Mesenchymal stem cell (in vitro differentiated cells and primary cell): ENCODE measurements around the gene NPY4R.
"Not testable (repeated sequence)": the region's sequence is repeated elsewhere in the genome, so short reads cannot be mapped to it uniquely, and the experiment has no call there.

Source experiments
- DNase-seq: peaks from one replicate; pipeline ENCODE4 v3.0.0-alpha.2; 2013
- H2AFZ ChIP-seq: one replicate; pipeline ENCODE4 v1.6.1; 2013; ENCODE audit warnings: low read depth, mild to moderate bottlenecking, control low read depth, inconsistent platforms, low read length, moderate library complexity
- H2AK5ac ChIP-seq: 2 replicates; pipeline ENCODE4 v1.6.1; 2013; ENCODE audit warnings: low read length, moderate library complexity, mild to moderate bottlenecking, inconsistent platforms; ENCODE audit not compliant: severe bottlenecking
- H2BK120ac ChIP-seq: one replicate; pipeline ENCODE4 v1.6.1; 2013; ENCODE audit warnings: low read depth, mild to moderate bottlenecking, inconsistent platforms, low read length, moderate library complexity
- H2BK12ac ChIP-seq, 2 experiments: one replicate each; pipeline ENCODE4 v1.6.1; 2013; ENCODE audit warnings: inconsistent platforms in 2 of 2, low read length in 2 of 2, mild to moderate bottlenecking in 2 of 2, moderate library complexity in 2 of 2, control low read depth in 1 of 2
- H2BK15ac ChIP-seq: one replicate; pipeline ENCODE4 v1.6.1; 2013; ENCODE audit warnings: mild to moderate bottlenecking, low read depth, inconsistent platforms; ENCODE audit not compliant: poor library complexity, severe bottlenecking
- H2BK5ac ChIP-seq: 2 replicates; pipeline ENCODE4 v1.6.1; 2013; ENCODE audit warnings: low read depth, mild to moderate bottlenecking, low read length, control low read depth, inconsistent platforms; ENCODE audit not compliant: poor library complexity, severe bottlenecking
- H3K14ac ChIP-seq, 2 experiments: one replicate each; pipeline ENCODE4 v1.6.1; 2013; ENCODE audit warnings: inconsistent platforms in 2 of 2, low read length in 2 of 2, control low read depth in 1 of 2, mild to moderate bottlenecking in 1 of 2, moderate library complexity in 1 of 2
- H3K18ac ChIP-seq, 2 experiments: one replicate each; pipeline ENCODE4 v1.6.1; 2013; ENCODE audit warnings: inconsistent platforms in 2 of 2, low read length in 2 of 2, control low read depth in 1 of 2, low read depth in 1 of 2, mild to moderate bottlenecking in 1 of 2
- H3K23ac ChIP-seq, 2 experiments: one replicate each; pipeline ENCODE4 v1.6.1; 2013; ENCODE audit warnings: inconsistent platforms in 2 of 2, low read length in 2 of 2, mild to moderate bottlenecking in 2 of 2, moderate library complexity in 2 of 2, control low read depth in 1 of 2
- H3K27ac ChIP-seq: 2 replicates; pipeline ENCODE4 v1.5.1; 2013; ENCODE audit warnings: mild to moderate bottlenecking, moderate library complexity, low read length, control low read depth, inconsistent platforms; ENCODE audit not compliant: poor library complexity, severe bottlenecking
- H3K27me3 ChIP-seq, 2 experiments: 2 replicates each; pipeline versions ENCODE4 v1.6.1 to v1.7.0; 2013; ENCODE audit warnings: low read length in 2 of 2, mild to moderate bottlenecking in 2 of 2, moderate library complexity in 2 of 2, control low read depth in 1 of 2, inconsistent platforms in 1 of 2; ENCODE audit not compliant: control insufficient read depth in 1 of 2, insufficient read depth in 1 of 2
- H3K36me3 ChIP-seq, 2 experiments: 2 replicates each; pipeline versions ENCODE4 v1.6.1 to v1.7.0; 2013; ENCODE audit warnings: low read length in 2 of 2, control low read depth in 1 of 2, inconsistent platforms in 1 of 2, low read depth in 1 of 2, mild to moderate bottlenecking in 1 of 2; ENCODE audit not compliant: insufficient read depth in 2 of 2, control insufficient read depth in 1 of 2
- H3K4ac ChIP-seq, 2 experiments: one replicate each; pipeline ENCODE4 v1.6.1; 2013; ENCODE audit warnings: inconsistent platforms in 2 of 2, low read length in 2 of 2, mild to moderate bottlenecking in 2 of 2, moderate library complexity in 2 of 2, control low read depth in 1 of 2, low read depth in 1 of 2
- H3K4me1 ChIP-seq: 2 replicates; pipeline ENCODE4 v1.6.1; 2013; ENCODE audit warnings: low read depth, low read length, control low read depth; ENCODE audit not compliant: control insufficient read depth, insufficient read depth
- H3K4me2 ChIP-seq: 2 replicates; pipeline ENCODE4 v1.6.1; 2013; ENCODE audit warnings: low read length, mild to moderate bottlenecking, inconsistent platforms; ENCODE audit not compliant: poor library complexity, severe bottlenecking
- H3K4me3 ChIP-seq, 2 experiments: 2 replicates each; pipeline versions ENCODE4 v1.5.1 to v1.7.0; 2013; ENCODE audit warnings: low read length in 2 of 2, mild to moderate bottlenecking in 2 of 2, control low read depth in 1 of 2, low read depth in 1 of 2; ENCODE audit not compliant: insufficient read depth in 1 of 2
- H3K79me1 ChIP-seq: replicated peaks from 2 replicates; pipeline ENCODE4 v1.6.1; 2013; ENCODE audit warnings: mild to moderate bottlenecking, control low read depth, low read length, inconsistent platforms; ENCODE audit not compliant: poor library complexity, severe bottlenecking
- H3K9ac ChIP-seq: 2 replicates; pipeline ENCODE4 v1.7.0; 2013; ENCODE audit warnings: mild to moderate bottlenecking, low read length, moderate library complexity
- H3K9me3 ChIP-seq: 2 replicates; pipeline ENCODE4 v1.7.0; 2013; ENCODE audit warnings: mild to moderate bottlenecking, low read length; ENCODE audit not compliant: control insufficient read depth
- H4K8ac ChIP-seq: one replicate; pipeline ENCODE4 v1.6.1; 2013; ENCODE audit warnings: inconsistent platforms, mild to moderate bottlenecking, low read length, moderate library complexity
- H4K91ac ChIP-seq: one replicate; pipeline ENCODE4 v1.6.1; 2013; ENCODE audit warnings: mild to moderate bottlenecking, low read length, inconsistent platforms
- WGBS: methylation state at CpG from one replicate; pipeline ENCODE4 v1.1.7; 2013; ENCODE audit warnings: mixed read lengths; 5-methylcytosine and 5-hydroxymethylcytosine counted together

The NPY4R gene

GRCh38 chr10:46498985-46499703, 33.4 kb upstream of the NPY4R start:
- not testable (repeated sequence) for H2BK15ac ChIP-seq, H3K18ac ChIP-seq, H3K79me1 ChIP-seq, H4K8ac ChIP-seq, H4K91ac ChIP-seq, H3K4me3 ChIP-seq, H3K9me3 ChIP-seq, H3K27me3 ChIP-seq, H3K4me2 ChIP-seq, H3K14ac ChIP-seq, H3K23ac ChIP-seq, H3K4ac ChIP-seq, H3K9ac ChIP-seq, H2AFZ ChIP-seq, DNase-seq, H2BK120ac ChIP-seq, H2BK5ac ChIP-seq, H2AK5ac ChIP-seq, H3K27ac ChIP-seq, H3K36me3 ChIP-seq, H2BK12ac ChIP-seq, H3K4me1 ChIP-seq
- WGBS: no CpG with 5 or more reads among the region's 5 CpGs

- H3K23ac ChIP-seq, H3K79me1 ChIP-seq, H3K4me1 ChIP-seq, H4K8ac ChIP-seq, DNase-seq, H2BK15ac ChIP-seq, H3K4me2 ChIP-seq, H3K9me3 ChIP-seq, H3K4ac ChIP-seq, H2AFZ ChIP-seq, H3K18ac ChIP-seq, H3K27ac ChIP-seq, H2BK12ac ChIP-seq, H3K4me3 ChIP-seq, H2BK5ac ChIP-seq, H2BK120ac ChIP-seq, H2AK5ac ChIP-seq, H3K9ac ChIP-seq, H4K91ac ChIP-seq, H3K14ac ChIP-seq, H3K36me3 ChIP-seq, H3K27me3 ChIP-seq: not testable (repeated sequence)
- WGBS: no CpG with 5 or more reads among the region's 2 CpGs
Observed at GRCh38 chr10:46497878-46498277, 32.1 kb upstream of the NPY4R start.

GRCh38 chr10:46497401-46497800, 31.6 kb upstream of the NPY4R start:
- no CpG with 5 or more reads among the region's 4 CpGs for WGBS
- not testable (repeated sequence) for H3K36me3 ChIP-seq, H3K79me1 ChIP-seq, H2BK120ac ChIP-seq, H2BK12ac ChIP-seq, H2BK15ac ChIP-seq, H3K23ac ChIP-seq, H3K9ac ChIP-seq, H3K27me3 ChIP-seq, H2AK5ac ChIP-seq, H4K91ac ChIP-seq, H3K18ac ChIP-seq, H3K4me2 ChIP-seq, DNase-seq, H2BK5ac ChIP-seq, H3K27ac ChIP-seq, H4K8ac ChIP-seq, H3K4me1 ChIP-seq, H3K4ac ChIP-seq, H3K9me3 ChIP-seq, H2AFZ ChIP-seq, H3K14ac ChIP-seq, H3K4me3 ChIP-seq

- H3K4me2 ChIP-seq, H3K27ac ChIP-seq, H3K14ac ChIP-seq, H3K4me3 ChIP-seq, H2BK15ac ChIP-seq, H3K9me3 ChIP-seq, H4K91ac ChIP-seq, H3K18ac ChIP-seq, H3K36me3 ChIP-seq, H3K79me1 ChIP-seq, H3K23ac ChIP-seq, H4K8ac ChIP-seq, DNase-seq, H2BK12ac ChIP-seq, H2AK5ac ChIP-seq, H3K27me3 ChIP-seq, H2BK120ac ChIP-seq, H3K9ac ChIP-seq, H3K4me1 ChIP-seq, H2BK5ac ChIP-seq, H3K4ac ChIP-seq, H2AFZ ChIP-seq: not testable (repeated sequence)
- no CpG with 5 or more reads among the region's 1 CpG for WGBS
Observed at GRCh38 chr10:46491364-46492114, 25.8 kb upstream of the NPY4R start.
